22Rv1 (cell line): ENCODE results near the gene DOCK9.

Experiments
- H3K27ac ChIP-seq: fragments of 450-650 bp; 2 replicates; pipeline ENCODE4 v1.5.1; 2017
- ZFX ChIP-seq: fragments of 450-650 bp; IDR thresholded peaks from 2 replicates; pipeline ENCODE4 v1.6.1; 2017; ENCODE audit warnings: antibody characterized with exemption, borderline replicate concordance
- TF ChIP-seq, protein P1 (sequence below): fragments of 450-650 bp; IDR thresholded peaks from 2 replicates; pipeline ENCODE4 v1.5.1; 2017; ENCODE audit warnings: mild to moderate bottlenecking

Gene DOCK9

DNA sequence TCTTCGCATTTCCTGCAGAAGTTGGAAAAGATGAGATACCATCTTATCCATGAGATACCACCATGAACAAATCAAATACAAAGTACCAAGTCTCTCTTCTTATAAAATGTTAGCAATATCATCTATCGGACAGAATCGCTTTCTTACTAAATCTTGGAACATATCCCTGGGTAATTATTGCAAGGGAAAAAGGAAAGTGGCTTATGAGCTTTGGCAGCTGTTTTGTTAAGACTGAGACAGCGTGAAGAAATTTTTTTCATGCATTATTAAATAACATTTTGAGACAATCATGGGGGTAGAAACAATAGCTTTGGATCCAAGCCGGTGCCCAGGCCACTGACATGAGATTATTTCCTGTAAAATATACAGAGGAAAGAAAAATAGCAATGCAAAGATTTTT lies 84.5 kb downstream of the DOCK9 start:
- TF ChIP-seq ZFX = no peak
- TF ChIP-seq, protein P1, sequence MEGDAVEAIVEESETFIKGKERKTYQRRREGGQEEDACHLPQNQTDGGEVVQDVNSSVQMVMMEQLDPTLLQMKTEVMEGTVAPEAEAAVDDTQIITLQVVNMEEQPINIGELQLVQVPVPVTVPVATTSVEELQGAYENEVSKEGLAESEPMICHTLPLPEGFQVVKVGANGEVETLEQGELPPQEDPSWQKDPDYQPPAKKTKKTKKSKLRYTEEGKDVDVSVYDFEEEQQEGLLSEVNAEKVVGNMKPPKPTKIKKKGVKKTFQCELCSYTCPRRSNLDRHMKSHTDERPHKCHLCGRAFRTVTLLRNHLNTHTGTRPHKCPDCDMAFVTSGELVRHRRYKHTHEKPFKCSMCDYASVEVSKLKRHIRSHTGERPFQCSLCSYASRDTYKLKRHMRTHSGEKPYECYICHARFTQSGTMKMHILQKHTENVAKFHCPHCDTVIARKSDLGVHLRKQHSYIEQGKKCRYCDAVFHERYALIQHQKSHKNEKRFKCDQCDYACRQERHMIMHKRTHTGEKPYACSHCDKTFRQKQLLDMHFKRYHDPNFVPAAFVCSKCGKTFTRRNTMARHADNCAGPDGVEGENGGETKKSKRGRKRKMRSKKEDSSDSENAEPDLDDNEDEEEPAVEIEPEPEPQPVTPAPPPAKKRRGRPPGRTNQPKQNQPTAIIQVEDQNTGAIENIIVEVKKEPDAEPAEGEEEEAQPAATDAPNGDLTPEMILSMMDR = no peak
- no peak overlapping the region for H3K27ac ChIP-seq

DNA sequence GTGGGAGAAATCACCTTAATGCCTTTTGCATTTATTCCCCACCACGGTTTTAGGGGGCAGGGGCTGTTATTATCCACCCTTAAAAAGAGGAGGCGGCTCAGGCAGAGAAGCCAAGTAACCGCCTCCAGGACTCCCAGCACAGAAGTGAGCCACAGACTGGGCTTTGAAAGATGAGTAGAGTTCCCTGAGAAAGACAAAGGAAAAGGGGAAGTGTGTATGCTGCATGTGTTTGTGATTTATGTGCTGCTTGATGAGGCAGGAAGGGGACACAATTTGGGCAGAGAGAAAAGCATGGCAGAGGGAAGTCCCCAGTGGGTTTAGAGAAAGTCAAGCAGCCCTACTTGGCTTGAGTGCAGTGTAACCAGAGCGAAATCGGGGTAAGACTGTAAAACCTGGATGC lies 85.0 kb downstream of the DOCK9 start:
- H3K27ac ChIP-seq = no peak overlapping the region
- no peak for TF ChIP-seq ZFX
- TF ChIP-seq, protein P1 = no peak

DNA sequence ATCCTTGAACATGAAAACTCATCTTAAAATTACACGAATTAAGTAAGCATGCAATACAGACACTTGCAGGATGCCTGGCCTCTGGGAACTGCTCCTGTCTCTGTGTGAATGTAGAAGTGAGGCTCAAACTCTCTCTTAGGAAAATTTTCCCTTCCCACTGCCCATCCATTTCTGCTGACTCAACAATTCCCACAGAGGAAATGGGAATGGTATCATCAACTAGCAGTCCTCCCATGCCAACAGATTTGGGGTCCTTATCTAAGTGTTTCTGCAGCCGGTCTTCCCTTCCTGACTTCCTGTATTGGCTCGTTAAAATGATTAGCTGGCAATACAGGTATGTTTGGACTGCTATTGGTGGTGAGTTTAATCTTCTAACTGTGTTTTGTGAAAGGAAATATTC lies 85.8 kb downstream of the DOCK9 start:
- no peak for TF ChIP-seq ZFX
- TF ChIP-seq, protein P1 = no peak
- no peak overlapping the region for H3K27ac ChIP-seq

DNA sequence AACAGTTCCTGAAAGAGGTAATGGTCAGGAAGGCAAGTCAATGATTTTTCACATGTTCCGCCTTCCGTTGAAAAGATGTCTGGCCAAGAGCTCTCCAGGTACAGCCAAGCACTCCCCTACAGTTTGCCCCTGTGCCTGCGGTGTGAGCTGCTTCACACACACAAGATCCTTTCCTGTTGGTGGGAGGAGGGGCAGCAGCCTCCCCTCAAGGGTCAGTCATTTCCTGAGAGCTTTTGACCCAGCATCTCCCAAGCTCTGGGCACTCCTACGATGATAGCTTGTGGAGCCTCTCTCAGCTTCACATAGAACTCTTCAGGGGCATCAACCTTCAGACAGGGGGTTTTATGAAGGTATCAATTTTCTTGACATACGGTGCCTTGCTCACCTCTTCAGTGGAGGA lies 86.9 kb downstream of the DOCK9 start:
- H3K27ac ChIP-seq = no peak overlapping the region
- TF ChIP-seq ZFX = no peak

DNA sequence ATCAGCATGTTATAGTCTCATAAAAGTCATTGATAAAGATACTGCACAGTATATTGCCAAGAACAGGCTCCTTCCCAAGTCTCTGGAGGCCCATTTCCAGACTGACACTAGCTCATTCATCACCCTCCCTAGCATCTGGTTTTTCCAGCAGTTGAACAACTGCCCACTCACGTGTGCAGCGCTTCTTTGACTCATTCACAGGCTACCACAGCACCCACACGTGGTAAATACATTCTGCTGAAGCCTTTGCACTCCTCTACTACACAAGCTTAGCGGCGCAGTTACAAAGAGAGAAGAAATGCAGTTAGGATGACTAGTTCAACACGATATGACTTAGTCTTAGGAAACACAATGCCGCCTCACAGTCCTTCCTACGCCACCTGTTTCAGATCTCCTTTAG lies 87.7 kb downstream of the DOCK9 start:
- H3K27ac ChIP-seq = no peak overlapping the region
- TF ChIP-seq ZFX = no peak
- TF ChIP-seq, protein P1 = no peak

DNA sequence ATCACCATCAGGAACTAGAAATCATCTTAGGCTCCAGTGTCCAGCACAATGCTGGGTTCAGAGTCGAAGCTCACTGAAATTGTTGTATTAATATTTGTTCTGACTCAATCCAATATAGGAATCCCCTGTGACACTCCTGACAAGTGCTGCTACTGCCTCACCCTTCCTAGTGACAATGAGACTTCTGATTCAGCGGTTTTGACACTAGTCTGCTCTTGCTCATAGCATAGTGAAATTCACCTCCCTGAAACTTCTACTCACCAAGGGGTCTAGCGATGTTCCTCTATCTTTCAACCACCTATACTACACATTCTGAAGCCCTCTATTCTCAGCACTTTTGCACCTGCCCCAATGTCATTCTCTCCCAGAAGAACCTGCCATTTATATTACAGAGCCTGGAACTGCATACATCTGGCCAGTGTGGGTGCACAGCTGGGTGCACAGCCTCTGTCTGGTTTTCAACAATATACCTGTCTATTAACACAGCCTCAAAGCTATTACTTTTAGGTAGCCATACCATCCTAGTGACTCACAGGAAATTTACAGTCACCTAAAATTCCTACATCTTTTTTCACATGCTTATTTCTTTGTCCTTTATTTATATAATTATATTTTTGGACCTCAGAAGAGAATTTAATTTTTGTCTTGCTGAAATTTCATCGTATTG lies 88.3 kb downstream of the DOCK9 start:
- no peak overlapping the region for H3K27ac ChIP-seq

DNA sequence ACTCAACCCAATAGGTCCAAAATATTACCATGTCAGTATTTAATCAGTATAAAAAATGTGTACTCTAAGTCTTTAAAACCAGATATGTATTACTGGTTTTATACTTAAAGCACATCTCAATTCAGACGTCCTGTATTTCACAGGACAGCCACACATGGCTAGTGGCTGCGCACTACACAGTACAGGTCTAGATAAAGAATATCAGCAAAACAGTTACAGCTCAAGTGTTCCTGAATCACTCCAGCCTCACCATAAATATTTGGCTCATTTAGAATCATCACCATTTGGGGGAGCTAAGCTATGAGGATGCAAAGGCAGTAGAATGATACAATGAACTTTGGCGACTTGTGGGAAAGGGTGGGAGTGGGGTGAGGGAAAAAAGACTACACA lies 89.0 kb downstream of the DOCK9 start:
- H3K27ac ChIP-seq = no peak overlapping the region
- no peak for TF ChIP-seq ZFX
- TF ChIP-seq, protein P1 = no peak

More for the DNA sequence above, 88.3 kb downstream of the DOCK9 start:
- TF ChIP-seq, protein P1 = no peak
- no peak for TF ChIP-seq ZFX

DNA sequence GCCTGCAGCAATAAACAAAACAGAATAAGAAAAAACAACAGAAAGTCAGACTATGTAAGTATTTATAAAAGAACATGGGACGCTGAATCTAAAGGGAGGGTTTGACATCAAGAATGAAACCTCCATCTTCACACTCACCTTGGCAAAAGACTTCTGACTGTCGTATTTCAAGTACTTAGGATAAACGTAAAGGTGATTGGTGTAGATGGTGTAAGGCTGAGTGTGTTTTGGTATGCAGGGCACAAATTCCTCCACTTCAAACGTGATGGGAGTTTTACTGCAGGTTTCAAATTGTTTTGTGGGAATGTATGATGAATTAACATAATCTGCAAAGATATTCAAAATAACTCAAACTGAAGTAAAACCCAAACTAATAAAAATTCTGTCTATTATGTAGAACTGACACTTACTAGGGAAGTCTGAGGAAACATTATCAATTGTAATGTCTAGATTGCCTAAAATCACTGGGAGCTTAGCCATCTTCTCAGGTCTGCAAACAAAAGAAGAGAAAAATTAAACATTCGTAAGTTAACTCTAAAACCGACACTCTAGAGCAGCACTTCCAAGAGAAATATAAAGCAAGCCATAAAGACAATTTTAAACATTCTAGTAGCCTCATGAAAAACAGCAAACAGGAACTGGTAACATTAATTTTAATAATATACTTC lies 89.5 kb downstream of the DOCK9 start:
- no peak overlapping the region for H3K27ac ChIP-seq
- TF ChIP-seq, protein P1 = no peak
- no peak for TF ChIP-seq ZFX
